ENCODE measurements around the gene PTX4.

Gene PTX4

DNA sequence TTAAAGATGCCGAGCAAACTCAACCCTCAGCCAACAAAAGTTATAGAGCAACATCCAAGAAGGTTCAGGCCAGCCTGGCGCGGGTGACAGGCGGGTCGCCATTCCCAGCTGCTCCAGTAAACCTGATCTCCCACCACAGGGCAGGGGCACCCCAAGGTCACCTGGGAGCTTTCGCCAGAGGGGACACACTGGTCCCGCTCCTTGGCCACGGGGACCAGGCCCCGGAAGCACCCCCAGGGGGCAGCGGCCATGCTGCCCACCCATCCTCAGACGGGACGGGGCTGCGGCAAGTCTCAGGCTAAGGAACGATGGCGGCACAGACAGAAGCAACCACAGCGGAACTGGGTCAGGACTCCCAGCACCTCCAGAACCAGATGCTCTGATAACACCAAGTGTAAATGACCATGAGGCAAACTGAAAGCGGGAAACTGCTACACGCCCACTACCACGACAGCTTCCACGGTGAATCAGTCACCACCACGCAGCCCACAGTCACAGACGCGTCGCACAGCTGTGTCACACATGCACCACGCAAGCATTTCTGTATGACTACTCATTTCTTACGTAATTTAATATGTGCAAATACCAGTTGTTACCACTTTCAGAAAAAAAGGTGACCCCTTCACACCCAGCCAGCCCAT is 30.3 kb downstream of the PTX4 start:
- DNase-seq: no peak

DNA sequence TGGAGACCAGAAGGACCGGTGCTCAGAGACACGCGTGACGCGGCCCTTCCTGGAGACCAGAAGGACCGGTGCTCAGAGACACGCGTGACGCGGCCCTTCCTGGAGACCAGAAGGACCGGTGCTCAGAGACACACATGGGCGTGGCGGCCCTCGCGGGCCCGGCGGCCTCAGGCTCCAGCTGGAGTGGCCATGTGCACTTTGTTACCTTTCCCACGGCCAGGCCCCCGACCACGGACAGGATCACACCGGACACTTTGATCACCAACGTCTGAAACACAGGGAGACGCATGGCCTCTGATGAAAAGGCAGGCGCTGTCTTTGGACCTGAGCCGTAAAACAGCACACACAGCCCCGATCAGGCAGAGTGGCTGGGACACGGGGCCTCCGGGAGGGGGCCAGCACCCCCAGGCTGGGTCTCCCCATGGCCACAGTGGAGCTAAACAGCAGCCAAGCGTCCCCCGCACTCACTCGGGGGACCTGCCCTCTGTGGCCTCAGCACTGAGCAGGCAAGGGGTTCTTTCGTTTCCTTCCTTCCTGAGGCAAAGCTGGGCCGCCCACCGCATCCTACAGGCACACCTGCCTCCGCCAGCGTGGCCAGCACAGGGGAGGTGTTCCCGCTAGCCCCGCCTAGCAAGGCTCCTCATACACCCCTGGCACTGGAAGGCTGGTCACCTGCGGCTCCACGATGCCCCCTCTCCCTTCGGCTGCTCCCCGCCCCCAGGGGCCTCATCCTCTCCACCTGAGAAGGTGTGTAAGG is 31.1 kb downstream of the PTX4 start:
- DNase-seq: no peak

DNA sequence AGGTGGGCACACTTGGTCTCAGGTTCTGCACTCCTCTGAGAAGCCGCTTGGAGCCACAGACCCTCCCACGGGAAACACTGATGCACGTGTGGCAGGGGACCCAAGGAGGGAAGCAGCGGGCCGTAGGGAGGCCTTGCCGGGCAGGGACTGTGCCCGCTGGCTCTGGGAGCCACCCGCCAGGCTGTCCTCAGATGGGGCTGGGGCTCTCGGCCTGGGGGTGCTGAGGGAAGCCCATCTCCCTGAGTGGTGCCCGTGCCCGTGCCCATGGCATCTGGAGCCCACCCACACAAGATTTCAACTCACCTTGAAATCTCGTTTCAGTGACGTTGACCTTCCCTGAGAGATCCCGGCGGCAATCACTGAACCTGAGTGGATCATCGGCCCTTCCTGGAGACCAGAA is 31.8 kb downstream of the PTX4 start:
- no peak for DNase-seq

DNA sequence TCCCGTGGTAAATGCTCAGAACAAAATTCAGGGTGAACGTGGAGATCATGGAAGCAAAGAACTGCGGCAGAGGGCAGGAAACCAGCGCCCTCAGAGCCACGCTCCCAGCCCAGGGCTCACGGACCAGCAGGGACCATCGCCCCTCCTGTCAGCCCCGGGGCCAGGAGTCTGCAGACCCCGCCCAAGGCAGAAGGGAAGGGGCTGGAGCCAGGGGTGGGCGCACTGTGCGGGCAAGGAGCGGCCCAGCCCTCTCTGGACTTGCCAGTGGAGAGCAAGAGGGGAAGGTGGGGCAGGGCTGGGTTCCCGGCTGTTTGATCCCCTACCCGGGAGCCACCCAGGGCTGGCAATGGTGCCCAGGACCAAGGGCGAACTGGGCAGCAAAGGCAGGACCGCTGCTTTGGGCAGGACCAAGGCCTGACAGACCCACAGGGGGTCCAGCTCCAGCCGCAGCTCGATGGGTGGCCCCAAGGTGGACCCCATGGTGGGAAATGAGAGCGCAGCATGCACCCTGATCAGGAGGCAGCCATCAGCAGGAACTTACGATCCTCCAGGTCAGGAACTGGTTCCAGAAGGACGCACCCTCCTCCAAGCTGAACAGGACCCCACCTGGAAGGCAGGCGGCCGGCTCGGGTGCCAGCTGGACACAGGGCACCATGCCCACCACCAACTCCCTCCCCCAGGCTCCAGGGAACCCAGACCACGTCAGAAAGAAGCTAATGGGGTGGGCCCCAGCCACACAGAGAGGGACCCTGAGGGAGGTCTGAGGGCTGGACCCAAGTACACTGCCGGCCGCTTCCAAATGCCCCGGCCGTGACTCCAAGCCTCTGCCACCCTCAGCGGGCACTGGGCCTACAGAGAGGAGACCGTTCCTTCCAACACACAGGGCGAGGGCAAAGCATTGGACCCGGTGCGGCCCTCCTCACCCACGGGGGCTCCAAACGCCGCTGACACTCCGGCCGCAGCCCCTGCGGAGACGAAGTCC is 33.3 kb downstream of the PTX4 start:
- no peak for DNase-seq

DNA sequence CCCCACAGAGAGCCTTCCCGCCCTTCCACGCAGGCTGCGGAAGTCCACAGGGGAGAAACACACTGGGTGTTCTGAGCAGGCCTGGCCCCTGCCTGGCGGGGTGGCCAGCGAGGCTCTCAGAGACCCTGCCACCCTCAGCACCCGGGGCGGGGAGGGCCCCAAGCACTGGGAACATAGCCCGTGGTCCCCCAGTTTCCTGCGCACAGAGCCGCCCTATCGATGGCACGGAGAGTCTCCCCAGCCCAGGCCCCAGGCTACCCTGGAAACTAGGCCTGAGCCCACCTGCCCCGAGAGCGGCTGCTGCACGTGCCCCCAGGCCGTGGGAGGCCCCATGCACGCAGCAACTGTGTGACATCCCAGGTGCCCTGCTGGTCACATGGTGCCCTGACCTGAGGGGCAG is 34.2 kb downstream of the PTX4 start:
- no peak for DNase-seq

DNA sequence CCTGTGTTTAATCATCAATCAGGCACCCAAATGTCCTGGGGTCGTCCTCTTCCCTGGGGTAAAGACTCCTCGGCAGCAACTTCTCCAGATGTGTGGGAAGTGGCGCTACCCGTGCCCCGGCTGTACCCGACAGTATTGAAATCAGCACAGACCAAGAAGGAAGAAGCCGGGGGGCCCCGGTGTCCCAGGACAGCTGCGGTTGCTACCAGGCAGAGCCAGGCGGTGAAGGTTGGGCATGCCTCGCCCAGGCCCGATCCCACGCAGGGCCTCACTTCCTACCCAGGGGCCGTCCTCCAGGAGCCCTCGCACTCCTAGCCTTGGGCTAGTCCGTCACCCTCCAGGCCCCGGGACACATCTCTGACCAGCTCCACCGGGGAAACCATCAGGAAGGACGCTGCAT is 35.4 kb downstream of the PTX4 start:
- no peak for DNase-seq

DNA sequence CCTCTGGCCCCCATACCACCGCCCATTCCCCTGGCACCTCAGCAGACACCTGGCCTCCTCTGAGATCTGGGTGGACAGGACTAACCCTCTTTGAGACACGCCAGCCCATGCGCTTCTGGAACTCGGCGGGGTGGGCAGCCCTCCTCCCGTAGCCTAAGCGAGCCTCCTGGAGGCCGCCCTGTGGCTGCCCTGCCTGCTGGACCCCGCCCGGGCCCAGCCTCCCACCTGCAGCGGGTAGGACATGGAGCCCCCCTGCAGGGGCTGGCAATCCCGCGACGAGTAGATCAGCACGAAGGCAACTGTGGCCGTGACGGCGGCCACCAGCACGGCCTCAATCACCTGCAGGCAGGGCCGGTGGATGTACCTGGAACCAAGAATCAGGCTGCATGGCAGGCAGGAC is 36.2 kb downstream of the PTX4 start:
- DNase-seq: no peak

DNA sequence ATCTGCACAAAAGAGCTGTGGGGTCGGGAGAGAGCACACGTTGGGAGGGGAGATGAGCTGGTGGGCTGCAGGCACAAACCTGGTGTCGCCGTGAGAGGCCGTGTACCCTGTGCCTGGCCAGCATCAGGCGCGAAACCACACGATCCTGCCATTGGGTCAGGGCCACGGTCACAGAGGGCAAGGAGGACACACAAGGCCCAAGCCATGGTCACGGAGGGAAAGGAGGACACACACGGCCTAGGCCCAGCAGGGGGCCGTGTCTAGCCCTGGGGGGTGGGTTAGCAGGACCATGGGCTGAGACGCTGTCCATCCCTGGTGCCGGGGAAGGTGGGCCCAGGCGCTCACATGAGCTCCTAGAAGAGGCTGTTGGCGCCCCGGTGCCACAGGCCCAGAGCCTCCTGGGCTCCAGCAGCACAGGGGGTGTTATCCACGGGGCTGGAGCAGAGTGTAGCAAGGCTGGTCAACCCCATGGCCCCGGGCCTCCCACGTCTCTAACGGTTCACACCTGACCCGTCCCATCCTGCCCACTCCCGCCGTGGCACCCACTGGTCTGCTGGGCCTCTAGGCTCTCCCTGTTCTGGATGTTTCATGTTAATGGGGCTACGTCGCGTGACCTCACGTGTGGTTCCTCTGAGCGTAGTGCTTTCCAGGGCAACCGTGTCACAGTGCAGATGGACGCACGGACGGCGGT is 36.9 kb downstream of the PTX4 start:
- no peak for DNase-seq

DNA sequence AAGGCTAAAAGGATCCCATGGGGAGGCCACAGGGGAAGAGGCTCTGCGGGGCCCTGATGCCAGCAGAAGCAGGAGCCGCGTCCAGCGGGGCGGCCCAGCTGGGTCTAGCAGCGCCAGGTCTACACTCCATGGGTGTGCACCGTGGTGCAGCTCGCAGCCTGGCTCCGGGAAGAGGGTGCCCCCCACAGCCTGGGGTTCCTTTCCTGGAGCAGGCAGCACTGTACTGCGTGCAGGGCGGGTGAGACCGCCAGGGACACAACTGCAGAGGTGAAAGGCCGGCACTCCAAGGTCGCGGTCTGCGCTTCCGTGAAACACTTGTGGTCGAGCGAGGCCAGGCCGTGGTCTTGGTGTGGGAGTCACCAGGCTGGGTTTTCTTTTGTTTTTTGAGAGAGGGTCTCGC is 37.9 kb downstream of the PTX4 start:
- DNase-seq: no peak

DNA sequence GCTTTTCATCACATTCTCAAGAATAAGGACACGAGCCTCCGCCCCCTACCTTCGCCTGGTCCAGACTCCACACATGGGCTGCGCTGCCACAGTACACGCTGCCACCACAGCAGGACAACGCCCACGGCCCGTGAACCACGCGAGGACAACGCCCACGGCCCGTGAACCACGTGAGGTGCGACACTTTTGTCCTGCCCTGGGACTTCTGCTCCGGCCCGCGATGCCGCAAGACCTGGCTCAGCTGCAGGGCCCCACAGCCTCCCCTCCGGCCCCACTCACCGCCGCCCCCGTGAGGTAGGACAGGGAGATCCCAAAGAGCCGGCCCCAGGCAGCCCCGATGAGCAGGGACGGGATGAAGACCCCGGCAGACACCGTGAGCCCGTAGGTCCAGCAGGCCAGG is 38.5 kb downstream of the PTX4 start:
- no peak for DNase-seq

DNA sequence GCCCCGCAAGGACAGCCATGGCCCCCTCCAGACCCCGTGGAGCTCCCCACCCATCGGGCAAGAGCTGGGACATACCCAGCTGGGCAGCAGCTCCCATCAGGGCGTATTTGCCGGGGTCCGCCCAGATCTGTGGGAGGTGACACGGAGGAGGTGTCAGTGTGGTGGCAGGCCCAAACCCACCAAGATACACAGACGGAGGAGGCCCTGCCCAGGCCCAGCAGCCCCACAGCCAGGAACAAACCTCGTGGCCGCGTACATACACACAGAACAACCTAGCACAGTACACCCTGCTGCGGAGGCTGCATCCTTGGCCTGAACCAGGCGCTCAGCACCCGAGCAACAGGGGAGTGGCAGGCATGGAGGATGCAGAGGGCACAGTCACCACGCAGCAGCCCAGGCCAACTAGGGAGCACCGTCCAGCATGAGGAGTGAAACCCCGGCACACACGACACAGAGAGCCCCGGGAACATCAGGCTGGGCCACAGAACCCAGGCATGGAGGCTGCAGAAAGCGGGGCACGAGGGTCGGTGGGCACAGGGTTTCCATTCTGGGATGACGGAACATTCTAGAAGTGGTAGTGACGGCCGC is 39.4 kb downstream of the PTX4 start:
- no peak for DNase-seq

DNA sequence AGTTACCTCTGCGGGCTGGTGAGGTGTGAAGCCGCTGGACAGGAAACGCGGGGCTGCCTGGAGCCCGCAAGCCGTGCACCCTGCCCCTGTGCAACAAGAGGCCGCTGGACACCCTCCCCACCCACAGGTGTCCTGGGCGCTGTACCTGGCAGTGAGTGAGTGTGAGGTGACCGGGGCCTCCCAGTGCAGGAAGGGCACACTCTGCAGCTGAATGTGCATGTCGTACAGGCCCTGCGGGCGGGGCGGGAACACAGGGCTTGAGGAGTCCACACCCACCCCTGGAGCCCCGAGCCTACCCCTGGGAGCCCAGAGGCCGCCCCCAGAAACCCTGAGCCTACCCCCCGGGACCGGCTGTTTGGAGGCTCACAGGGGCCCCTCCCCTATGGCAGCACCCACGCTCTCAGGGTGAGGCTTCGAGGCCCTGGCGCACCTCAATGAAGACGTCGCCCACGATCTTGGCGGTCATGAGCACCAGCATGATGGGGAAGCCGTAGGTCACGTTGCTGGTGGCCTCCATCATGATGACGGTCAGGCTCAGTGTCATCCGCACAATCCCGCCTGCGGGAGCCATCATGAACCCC is 40.1 kb downstream of the PTX4 start:
- DNase-seq: no peak

DNA sequence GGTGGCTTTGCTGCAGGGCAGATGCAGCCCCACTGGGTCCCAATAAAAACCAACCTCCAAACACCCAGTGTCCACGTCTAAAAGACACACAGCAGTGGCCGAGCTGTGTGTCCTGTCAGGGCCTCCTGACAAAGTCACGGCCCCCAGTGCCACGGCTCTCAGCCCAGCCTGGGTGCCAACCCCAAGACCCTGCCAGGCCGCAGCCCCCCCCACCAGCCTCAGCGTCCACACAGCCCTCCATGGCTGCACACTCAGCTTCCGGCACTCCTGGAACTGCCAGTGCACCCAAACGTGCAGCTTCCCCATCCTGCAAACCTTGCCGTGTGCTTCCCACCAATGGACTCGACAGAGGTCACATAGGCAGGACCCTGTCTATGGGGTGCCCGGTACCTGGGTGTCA is 40.8 kb downstream of the PTX4 start:
- DNase-seq: no peak

DNA sequence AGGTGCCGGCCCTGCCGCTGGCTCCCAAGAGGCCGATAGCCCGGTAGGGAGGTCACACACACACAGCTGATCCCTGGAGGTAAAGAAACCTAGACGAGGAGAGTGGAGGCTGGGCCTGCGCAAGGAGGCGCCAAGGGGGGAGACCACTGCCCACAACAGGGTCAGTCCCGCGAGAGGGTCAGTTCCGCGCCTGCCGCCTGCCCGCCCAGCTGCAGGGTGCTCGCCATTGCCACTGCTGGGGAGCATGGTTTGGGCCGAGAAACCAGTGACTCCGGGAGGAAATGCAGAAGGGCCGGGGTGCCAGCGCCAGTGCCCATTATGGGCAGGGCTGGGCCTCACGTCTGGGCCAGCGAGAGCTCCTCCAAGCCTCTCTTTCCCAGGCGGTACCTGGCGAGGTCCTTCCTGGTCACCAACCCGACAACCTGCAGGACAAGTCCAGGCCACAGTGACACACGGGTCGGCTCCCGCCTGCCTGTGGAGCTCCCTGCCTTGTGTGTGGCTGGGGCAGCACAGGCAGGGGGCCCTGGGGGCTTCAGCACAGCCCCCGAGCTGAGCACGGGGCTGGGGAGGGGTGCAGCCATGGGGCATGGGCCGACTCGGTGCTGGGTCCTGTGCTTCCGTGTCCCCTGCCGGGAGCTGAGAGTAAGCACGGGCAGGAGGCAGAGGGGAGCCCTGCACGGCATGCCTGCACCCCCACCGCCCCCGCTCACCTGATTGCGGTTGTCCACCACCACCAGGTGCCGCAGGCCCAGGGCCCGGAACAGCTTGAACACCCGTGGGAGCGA is 42.3 kb downstream of the PTX4 start:
- no peak for DNase-seq

DNA sequence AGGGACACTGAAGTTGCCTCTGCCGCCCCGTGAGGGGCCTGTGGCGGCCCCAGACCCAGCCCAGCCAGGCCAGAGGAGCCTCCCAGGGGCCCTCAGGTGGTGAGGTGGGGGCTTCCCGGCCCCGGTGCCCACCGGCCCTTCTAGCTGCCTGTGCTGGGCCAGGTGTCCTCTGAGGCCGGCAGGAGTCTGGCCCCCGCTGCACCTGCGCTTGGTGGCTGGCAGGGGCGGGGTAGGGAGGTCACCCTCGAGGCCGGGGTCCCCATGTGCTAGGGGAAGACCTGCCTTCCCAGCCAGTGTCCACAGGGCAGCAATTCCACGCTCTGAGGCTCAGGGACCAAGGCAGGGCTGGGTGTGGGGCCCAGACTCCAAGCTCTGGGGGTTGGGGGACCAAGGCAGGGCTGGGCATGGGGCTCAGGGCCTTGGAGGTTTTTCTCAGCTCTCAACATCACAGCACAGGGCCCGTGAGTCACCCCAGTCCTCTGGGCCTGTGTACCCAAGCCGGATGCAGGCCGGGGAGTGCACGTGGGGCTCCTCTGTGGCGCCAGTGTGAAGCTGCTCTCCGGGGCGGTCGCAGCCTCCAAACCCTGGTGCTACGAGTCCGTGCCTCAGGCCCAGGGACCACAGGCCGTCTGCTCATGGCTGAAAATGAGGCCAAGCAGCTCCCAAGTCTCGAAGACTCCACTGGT is 43.1 kb downstream of the PTX4 start:
- no peak for DNase-seq

DNA sequence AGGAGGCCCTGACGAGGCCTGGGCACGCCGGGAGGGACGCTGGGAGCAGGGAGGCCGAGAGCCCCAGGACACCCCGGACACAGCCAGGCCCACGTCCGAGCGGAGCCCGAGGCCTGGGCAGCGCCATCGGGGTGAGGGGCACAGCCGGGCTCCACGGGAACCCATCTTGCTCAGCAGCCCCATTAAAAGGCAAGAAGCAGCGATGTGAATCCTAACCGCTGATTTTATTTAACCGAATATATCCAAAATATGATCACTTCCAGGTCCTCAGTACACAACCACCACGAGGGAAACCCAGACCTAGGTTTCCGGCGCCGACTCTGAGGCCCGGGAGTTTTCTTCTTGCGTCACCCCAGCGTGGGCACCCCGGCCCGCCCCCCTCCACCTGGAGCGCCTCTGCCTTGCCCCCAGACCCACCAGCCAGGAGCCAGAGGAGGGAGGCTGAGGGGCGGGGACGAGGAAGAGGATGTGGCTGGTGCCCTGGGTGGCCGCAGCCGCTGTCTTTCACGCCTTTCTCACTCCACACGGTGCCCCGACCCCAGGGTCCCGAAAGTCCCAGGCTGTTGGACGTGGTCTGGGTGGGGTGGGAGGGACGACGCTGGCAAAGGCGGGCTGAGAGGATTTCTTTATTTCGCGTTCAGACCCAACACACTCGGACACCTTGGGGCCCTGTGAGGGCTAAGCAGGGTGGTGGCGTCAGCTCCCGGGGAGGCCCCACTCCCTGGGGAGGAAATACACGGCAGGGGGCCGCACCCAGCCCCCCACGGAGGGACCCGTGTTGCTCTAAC is 43.8 kb downstream of the PTX4 start:
- no peak for DNase-seq

DNA sequence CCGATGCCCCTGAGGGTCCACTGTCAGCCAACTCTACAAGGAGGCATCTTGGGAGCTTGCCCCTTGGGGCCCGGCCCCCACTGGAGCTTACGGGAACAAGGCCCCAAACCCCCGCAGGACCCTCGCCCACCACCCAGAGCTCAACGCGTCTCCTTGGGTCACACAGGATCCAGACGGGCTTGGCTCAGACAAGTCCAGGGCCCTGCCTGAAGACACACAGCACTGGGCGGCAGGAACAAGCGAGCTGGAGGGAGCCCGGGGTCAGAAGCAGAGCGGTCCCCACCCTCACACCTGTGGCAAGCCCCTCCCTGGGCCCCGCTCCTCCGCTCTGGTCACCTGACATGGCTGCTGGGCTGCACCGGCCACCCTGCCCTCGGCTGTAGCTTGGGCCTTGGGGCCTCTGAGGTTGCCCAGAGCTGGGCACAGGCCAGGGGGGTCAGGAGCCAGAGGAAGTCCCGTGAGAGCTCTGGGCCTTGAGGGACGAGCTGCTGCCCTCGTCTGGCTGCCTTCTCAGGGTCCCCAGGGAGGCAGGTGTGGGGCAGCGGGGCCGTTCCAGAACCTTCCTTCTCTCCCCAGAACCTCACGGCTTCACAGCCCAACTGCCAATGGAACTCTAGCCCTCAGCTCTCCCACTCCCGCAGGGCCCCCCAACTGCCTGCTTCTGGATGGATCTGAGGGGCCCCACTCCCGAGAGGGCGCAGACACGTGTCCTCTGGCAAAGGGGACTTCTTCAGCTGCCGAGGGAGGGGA is 44.6 kb downstream of the PTX4 start, which contains the start of gene CCDC154:
Gene CCDC154, minus strand, starts transcription at position 577 of the 750 bp plus-strand sequence. Its CDS starts 234 bp downstream, at position 343.
- DNase-seq: no peak

DNA sequence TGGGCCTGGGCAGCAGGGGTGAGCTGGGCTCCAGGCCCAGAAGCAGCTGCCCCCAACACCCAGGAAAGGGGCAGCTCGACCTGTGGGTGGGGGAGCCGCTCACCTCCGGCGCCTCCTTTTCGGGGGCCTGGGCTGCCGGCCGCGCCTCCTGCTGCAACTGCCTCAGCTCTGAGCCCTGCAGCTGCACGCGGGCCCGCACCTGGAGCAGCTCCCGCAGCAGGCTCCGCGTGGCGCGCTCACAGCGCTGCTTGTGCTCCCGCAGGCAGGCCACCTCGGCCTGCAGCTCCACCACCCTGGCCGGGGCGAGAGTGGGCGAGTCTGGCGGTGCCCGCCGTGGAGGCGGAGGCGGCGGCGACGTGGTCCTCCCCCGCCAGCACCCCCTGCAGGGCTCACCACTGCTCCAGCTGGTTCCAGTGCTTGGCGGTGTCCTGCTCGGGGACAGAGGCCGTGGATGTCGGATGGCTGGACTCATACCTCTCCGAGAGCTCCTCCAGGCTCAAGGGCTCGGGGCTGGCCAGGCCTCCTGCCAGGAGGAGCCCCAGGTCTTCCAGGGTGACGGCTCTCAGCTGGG is 45.3 kb downstream of the PTX4 start:
- DNase-seq: no peak

DNA sequence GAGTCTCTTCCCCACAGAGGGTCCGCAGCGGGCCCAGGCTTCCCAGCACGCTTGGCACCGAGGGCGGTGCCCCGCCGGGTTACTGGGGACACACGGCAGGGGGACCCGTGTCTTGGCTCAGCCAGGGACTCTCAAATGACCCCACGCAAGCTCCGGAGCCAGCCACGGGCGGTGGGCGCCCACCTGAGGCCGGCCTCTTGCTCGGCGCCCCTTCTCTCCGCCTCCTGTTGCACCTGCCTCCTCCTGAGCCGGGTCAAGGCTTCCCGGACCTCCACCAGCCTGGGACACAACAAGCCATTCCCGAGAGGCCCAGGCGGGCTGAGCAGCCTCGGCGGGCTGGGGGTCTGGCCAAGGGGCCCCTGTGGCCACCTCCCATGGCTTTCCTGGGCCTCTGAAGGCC is 46.0 kb downstream of the PTX4 start:
- DNase-seq: no peak
